HCT116 (cell line): ENCODE results near the gene WDR35. TPM values are rescaled to one million over a fixed set of nuclear protein-coding genes. Genes with fewer than 3 reads are reported as not detected.

ENCODE experiments used
- ATAC-seq: fragments of 200-7000 bp; cut with Tn5 transposase; 2 replicates; pipeline ENCODE4 v1.9.1; 2020; ENCODE audit warnings: mild to moderate bottlenecking, moderate library complexity
- BruUV-seq: library from RNA; stranded (reverse); fragments of 400-500 nt; replicated peaks from 2 replicates; lab custom pipeline; 2021; lab: Mats Ljungman, UMichigan
- CTCF ChIA-PET: fragments of 300-600 bp; sonication (Branson Sonifier 250); formaldehyde crosslinking; loops from one replicate; lab custom pipeline; 2021; ENCODE audit warnings: antibody characterized with exemption; lab: Charles Lee
- POLR2A ChIA-PET: fragments of 300-600, 350-600 bp; sonication (Branson Sonifier 250); formaldehyde crosslinking; loops from one replicate; lab custom pipeline; 2021; ENCODE audit warnings: antibody characterized with exemption; lab: Charles Lee
- RAD21 ChIA-PET, 2 experiments: fragments of 300-600 bp; sonication (Branson Sonifier 250); formaldehyde crosslinking; loops; one replicate each; lab custom pipeline; 2023; ENCODE audit warnings: low total read pairs in 2 of 2; ENCODE audit not compliant: uncharacterized antibody in 2 of 2, unreplicated experiment in 2 of 2, low non-redundant PET in 1 of 2; lab: Charles Lee
- DNase-seq: peaks from one replicate; pipeline ENCODE4 v3.0.0-alpha.2; 2010; ENCODE audit warnings: low read depth, low spot score
- H2AFZ ChIP-seq: fragments of 200-600 bp; shearing (Covaris generic), sonication (generic); 2 replicates; pipeline ENCODE4 v1.6.1; 2017; ENCODE audit warnings: low read depth, mixed run types, mixed read lengths, antibody characterized with exemption, low read length; ENCODE audit not compliant: poor library complexity, severe bottlenecking
- H3K27ac ChIP-seq: 2 replicates; pipeline ENCODE4 v1.5.1; 2012; ENCODE audit warnings: low read depth, low read length
- H3K27me3 ChIP-seq: fragments of 200-600 bp; sonication (generic); 2 replicates; pipeline ENCODE4 v1.6.1; 2016; ENCODE audit warnings: mixed run types, low read length, mixed read lengths; ENCODE audit not compliant: insufficient read depth
- H3K36me3 ChIP-seq, 2 experiments: fragments of 200-500 bp in 1 of 2; fragments of 200-600 bp in 1 of 2; sonication (Bioruptor generic) in 1 of 2; sonication (generic) in 1 of 2; 2 replicates each; pipeline versions ENCODE4 v1.5.1 to v1.6.1; 2014 to 2016; ENCODE audit warnings: low read length in 2 of 2, inconsistent platforms in 1 of 2, mixed read lengths in 1 of 2, mixed run types in 1 of 2; ENCODE audit not compliant: insufficient read depth in 2 of 2, control insufficient read depth in 1 of 2
- H3K4me1 ChIP-seq, 2 experiments: fragments of 200-600 bp in 1 of 2; sonication (generic) in 1 of 2; 2 replicates each; pipeline versions ENCODE4 v1.5.1 to v1.6.1; 2012 to 2017; ENCODE audit warnings: low read length in 2 of 2, inconsistent platforms in 1 of 2, mild to moderate bottlenecking in 1 of 2, mixed read lengths in 1 of 2, mixed run types in 1 of 2, moderate library complexity in 1 of 2; ENCODE audit not compliant: insufficient read depth in 2 of 2, control insufficient read depth in 1 of 2
- H3K4me2 ChIP-seq: fragments of 200-600 bp; sonication (generic); 2 replicates; pipeline ENCODE4 v1.6.1; 2017; ENCODE audit warnings: mixed run types, low read length, mixed read lengths
- H3K4me3 ChIP-seq, 2 experiments: fragments of 200-600 bp in 1 of 2; sonication (generic) in 1 of 2; replicated peaks in 1 of 2; 2 replicates each; pipeline ENCODE4 v1.5.1; 2011 to 2016; ENCODE audit warnings: low read length in 2 of 2, control low read depth in 1 of 2, low read depth in 1 of 2, mild to moderate bottlenecking in 1 of 2, mixed read lengths in 1 of 2, mixed run types in 1 of 2
- H3K79me2 ChIP-seq: fragments of 200-600 bp; sonication (generic); 2 replicates; pipeline ENCODE4 v1.6.1; 2017; ENCODE audit warnings: mild to moderate bottlenecking, mixed run types, low read length, moderate library complexity, mixed read lengths; ENCODE audit not compliant: insufficient read depth
- H3K9ac ChIP-seq: fragments of 200-600 bp; sonication (generic); 2 replicates; pipeline ENCODE4 v1.6.1; 2016; ENCODE audit warnings: low read length, mixed read lengths
- H3K9me2 ChIP-seq: fragments of 200-600 bp; sonication (generic), shearing (Covaris generic); 2 replicates; pipeline ENCODE4 v1.6.1; 2017; ENCODE audit warnings: mixed run types, mild to moderate bottlenecking, moderate library complexity; ENCODE audit not compliant: insufficient read depth
- H3K9me3 ChIP-seq, 2 experiments: fragments of 200-500 bp in 1 of 2; fragments of 200-600 bp in 1 of 2; sonication (Bioruptor generic) in 1 of 2; sonication (generic) in 1 of 2; 2 replicates each; pipeline ENCODE4 v1.6.1; 2014 to 2017; ENCODE audit warnings: low read length in 2 of 2, mixed read lengths in 2 of 2, inconsistent platforms in 1 of 2, low read depth in 1 of 2, mild to moderate bottlenecking in 1 of 2, mixed run types in 1 of 2, moderate library complexity in 1 of 2; ENCODE audit not compliant: control insufficient read depth in 1 of 2, insufficient read depth in 1 of 2
- H4K20me1 ChIP-seq: fragments of 200-600 bp; sonication (generic), shearing (Covaris generic); 2 replicates; pipeline ENCODE4 v1.6.1; 2017; ENCODE audit warnings: mixed run types, mild to moderate bottlenecking, moderate library complexity; ENCODE audit not compliant: insufficient read depth
- EZH2phosphoT487 ChIP-seq: fragments of 200-600 bp; IDR thresholded peaks from 2 replicates; pipeline ENCODE4 v1.6.1; 2018; ENCODE audit warnings: antibody characterized with exemption, borderline replicate concordance
- FOSL1 ChIP-seq: IDR thresholded peaks from 2 replicates; pipeline ENCODE4 v1.6.1; 2012; ENCODE audit warnings: low read depth
- JUND ChIP-seq: IDR thresholded peaks from 2 replicates; pipeline ENCODE4 v1.6.1; 2012
- POLR2AphosphoS5 ChIP-seq: IDR thresholded peaks from 2 replicates; pipeline ENCODE4 v1.6.1; 2011; ENCODE audit warnings: mild to moderate bottlenecking, low read depth, low read length, moderate library complexity
- RAD21 ChIP-seq: IDR thresholded peaks from 2 replicates; pipeline ENCODE4 v1.6.1; 2012; ENCODE audit warnings: low read depth, mild to moderate bottlenecking
- SIN3A ChIP-seq: IDR thresholded peaks from 2 replicates; pipeline ENCODE4 v1.6.1; 2012; ENCODE audit warnings: low read depth
- SP1 ChIP-seq: IDR thresholded peaks from 2 replicates; pipeline ENCODE4 v1.6.1; 2012; ENCODE audit warnings: low read depth
- TCF7L2 ChIP-seq: IDR thresholded peaks from 2 replicates; pipeline ENCODE4 v1.7.0; 2011; ENCODE audit warnings: borderline replicate concordance, inconsistent platforms; ENCODE audit not compliant: insufficient read depth, insufficient read length; ENCODE audit errors: extremely low read depth
- intact Hi-C: fragments of 100-400 bp; cut with micrococcal nuclease; formaldehyde crosslinking; loops from 2 replicates; pipeline ENCODE4 v1.10.0; 2022
- total RNA-seq: library from RNA; stranded (reverse); gene quantifications from one replicate; pipeline ENCODE4 v1.2.1, GENCODE V29; 2021; ENCODE audit not compliant: unreplicated experiment
- TF ChIP-seq, protein P1 (sequence below), 3 experiments: fragments of 200-600 bp in 1 of 3; sonication (generic) in 1 of 3; IDR thresholded peaks in 2 of 3; conservative IDR thresholded peaks in 1 of 3; 2 replicates each; pipeline ENCODE4 v1.5.1; 2012 to 2017; ENCODE audit warnings: low read depth in 2 of 3, low read length in 2 of 3, antibody characterized with exemption in 1 of 3, borderline replicate concordance in 1 of 3, control low read depth in 1 of 3, mild to moderate bottlenecking in 1 of 3, mixed read lengths in 1 of 3, mixed run types in 1 of 3, moderate library complexity in 1 of 3; ENCODE audit not compliant: insufficient read depth in 1 of 3

WDR35 gene
- total RNA-seq, 1 experiment from 2014 or later: 9.6 TPM

DNA sequence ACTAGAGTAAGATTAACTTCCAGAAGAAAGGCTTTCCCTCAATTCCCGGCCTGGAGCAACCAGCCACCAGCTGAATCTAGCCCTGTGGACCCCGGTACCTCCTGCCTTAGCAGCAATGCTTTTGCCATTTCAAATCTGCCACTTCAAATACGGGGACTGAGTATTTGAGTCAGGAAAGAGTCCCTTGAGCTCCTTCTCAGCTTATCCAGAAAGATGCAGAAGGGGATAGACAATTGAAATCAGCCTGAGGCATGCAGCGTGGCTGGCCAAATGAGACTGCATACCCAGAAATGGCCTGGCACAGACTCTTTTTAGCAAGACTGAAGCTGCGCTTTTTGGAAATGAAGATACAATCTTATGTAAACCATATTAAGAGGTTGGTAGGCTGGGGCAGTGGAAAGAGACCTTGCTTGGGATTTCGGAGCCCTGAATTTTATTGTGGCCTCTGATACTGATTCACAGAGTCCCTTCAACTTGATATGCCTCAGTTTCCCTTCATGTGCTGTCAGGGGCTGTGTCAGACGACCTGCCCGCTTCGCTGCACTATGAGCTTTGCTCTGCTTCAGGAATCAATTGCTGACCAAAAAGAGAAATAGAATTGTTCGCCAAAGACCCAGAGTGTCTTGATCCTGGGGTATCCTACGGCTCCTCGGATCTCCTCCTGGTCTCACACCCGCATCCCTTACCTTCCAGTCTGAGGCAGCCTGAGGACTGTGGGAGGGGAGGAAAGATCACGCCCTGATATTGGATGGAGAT lies 21.5 kb upstream of the WDR35 start:
- no TSS peak for BruUV-seq
- H3K9ac ChIP-seq: no peak overlapping the region
- no peak for DNase-seq
- no peaks in the 10 kb centered on the region for H3K4me1 ChIP-seq
- H3K4me2 ChIP-seq: no peak overlapping the region
- H4K20me1 ChIP-seq: no peaks in the 10 kb centered on the region
- TF ChIP-seq RAD21 (no peak), SIN3A (no peak), SP1 (no peak), FOSL1 (no peak), POLR2AphosphoS5 (no peak), EZH2phosphoT487 (no peak)
- TF ChIP-seq, protein P1, sequence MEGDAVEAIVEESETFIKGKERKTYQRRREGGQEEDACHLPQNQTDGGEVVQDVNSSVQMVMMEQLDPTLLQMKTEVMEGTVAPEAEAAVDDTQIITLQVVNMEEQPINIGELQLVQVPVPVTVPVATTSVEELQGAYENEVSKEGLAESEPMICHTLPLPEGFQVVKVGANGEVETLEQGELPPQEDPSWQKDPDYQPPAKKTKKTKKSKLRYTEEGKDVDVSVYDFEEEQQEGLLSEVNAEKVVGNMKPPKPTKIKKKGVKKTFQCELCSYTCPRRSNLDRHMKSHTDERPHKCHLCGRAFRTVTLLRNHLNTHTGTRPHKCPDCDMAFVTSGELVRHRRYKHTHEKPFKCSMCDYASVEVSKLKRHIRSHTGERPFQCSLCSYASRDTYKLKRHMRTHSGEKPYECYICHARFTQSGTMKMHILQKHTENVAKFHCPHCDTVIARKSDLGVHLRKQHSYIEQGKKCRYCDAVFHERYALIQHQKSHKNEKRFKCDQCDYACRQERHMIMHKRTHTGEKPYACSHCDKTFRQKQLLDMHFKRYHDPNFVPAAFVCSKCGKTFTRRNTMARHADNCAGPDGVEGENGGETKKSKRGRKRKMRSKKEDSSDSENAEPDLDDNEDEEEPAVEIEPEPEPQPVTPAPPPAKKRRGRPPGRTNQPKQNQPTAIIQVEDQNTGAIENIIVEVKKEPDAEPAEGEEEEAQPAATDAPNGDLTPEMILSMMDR (IDR thresholded peaks at IDR 0.05 in 2 of 3, conservative IDR thresholded peaks at IDR 0.05 in 1 of 3; ENCODE audit: borderline replicate concordance in 1 of 3, insufficient read depth in 1 of 3, low read depth in 2 of 3, low read length in 2 of 3): no peak
- no peaks in the 10 kb centered on the region for H3K27me3 ChIP-seq
- no peaks in the 10 kb centered on the region for H3K9me2 ChIP-seq
- ChIA-PET POLR2A (no interaction called here), RAD21 (no interaction called here), CTCF (no interaction called here)
- intact Hi-C loops: no loop called here
- H2AFZ ChIP-seq: no peak overlapping the region
- H3K27ac ChIP-seq: no peak overlapping the region
- no peaks in the 10 kb centered on the region for H3K79me2 ChIP-seq
- ATAC-seq: no peak
- H3K36me3 ChIP-seq: no peaks in the 10 kb centered on the region
- no peak overlapping the region for H3K4me3 ChIP-seq
- H3K9me3 ChIP-seq: no peaks in the 10 kb centered on the region

- no peaks in the 10 kb centered on the region for H3K79me2 ChIP-seq
- ChIA-PET POLR2A (no interaction called here), CTCF (no interaction called here), RAD21 (no interaction called here)
- BruUV-seq: no TSS peak
- TF ChIP-seq JUND: no peak
- no peak for TF ChIP-seq FOSL1
- TF ChIP-seq SIN3A: no peak
- no peak for TF ChIP-seq TCF7L2
- no peak overlapping the region for H3K4me2 ChIP-seq
- intact Hi-C loops: no loop called here
- ATAC-seq: no peak
- H2AFZ ChIP-seq: no peak overlapping the region
- no peaks in the 10 kb centered on the region for H3K9me3 ChIP-seq
- no peak for DNase-seq
- no peaks in the 10 kb centered on the region for H4K20me1 ChIP-seq
- no peak overlapping the region for H3K4me3 ChIP-seq
- no peak overlapping the region for H3K27ac ChIP-seq
- H3K27me3 ChIP-seq: no peaks in the 10 kb centered on the region
- no peak overlapping the region for H3K9ac ChIP-seq
- H3K36me3 ChIP-seq: no peaks in the 10 kb centered on the region
- no peaks in the 10 kb centered on the region for H3K9me2 ChIP-seq
- H3K4me1 ChIP-seq: no peaks in the 10 kb centered on the region
Observed at GRCh38 chr2:20008703-20009102, 18.8 kb upstream of the WDR35 start.
